ENCODE data around the gene CEP41. TPM values are rescaled to one million over a fixed set of nuclear protein-coding genes. Genes with fewer than 3 reads are reported as not detected.

CEP41 gene
- polyA plus RNA-seq, 2 of the 4 experiments (the other 2 are of a cell fraction), result 13.0 to 23.1 TPM

GRCh38 chr7:130418306-130418705 is 22.5 kb downstream of the CEP41 start:
- DNase-seq (ENCODE audit: low read depth in 1 of 2, low spot score in 1 of 2) (no peak), FAIRE-seq (no peak), ATAC-seq (no peak)
- no peak overlapping the region for H3K27ac ChIP-seq
- H3K4me1 ChIP-seq, result no peaks in the 10 kb centered on the region
- no peaks in the 10 kb centered on the region for H3K9me3 ChIP-seq
- 90% methylated on average over 7 of the region's 7 CpGs for WGBS (ENCODE audit: missing lambda C conversion rate)
- H3K4me3 ChIP-seq, result no peak overlapping the region
- no peak for TF ChIP-seq JUNB (IDR thresholded peaks at IDR 0.05)
- TF ChIP-seq, protein P1, sequence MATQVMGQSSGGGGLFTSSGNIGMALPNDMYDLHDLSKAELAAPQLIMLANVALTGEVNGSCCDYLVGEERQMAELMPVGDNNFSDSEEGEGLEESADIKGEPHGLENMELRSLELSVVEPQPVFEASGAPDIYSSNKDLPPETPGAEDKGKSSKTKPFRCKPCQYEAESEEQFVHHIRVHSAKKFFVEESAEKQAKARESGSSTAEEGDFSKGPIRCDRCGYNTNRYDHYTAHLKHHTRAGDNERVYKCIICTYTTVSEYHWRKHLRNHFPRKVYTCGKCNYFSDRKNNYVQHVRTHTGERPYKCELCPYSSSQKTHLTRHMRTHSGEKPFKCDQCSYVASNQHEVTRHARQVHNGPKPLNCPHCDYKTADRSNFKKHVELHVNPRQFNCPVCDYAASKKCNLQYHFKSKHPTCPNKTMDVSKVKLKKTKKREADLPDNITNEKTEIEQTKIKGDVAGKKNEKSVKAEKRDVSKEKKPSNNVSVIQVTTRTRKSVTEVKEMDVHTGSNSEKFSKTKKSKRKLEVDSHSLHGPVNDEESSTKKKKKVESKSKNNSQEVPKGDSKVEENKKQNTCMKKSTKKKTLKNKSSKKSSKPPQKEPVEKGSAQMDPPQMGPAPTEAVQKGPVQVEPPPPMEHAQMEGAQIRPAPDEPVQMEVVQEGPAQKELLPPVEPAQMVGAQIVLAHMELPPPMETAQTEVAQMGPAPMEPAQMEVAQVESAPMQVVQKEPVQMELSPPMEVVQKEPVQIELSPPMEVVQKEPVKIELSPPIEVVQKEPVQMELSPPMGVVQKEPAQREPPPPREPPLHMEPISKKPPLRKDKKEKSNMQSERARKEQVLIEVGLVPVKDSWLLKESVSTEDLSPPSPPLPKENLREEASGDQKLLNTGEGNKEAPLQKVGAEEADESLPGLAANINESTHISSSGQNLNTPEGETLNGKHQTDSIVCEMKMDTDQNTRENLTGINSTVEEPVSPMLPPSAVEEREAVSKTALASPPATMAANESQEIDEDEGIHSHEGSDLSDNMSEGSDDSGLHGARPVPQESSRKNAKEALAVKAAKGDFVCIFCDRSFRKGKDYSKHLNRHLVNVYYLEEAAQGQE (IDR thresholded peaks at IDR 0.05), result no peak
- no peak for TF ChIP-seq NPAS2 (CRISPR knock-in tag; IDR thresholded peaks at IDR 0.05; ENCODE audit: borderline replicate concordance)
- no peak for TF ChIP-seq ZC3H11A (IDR thresholded peaks at IDR 0.05)
- TF ChIP-seq HOXA7 (CRISPR knock-in tag; IDR thresholded peaks at IDR 0.05), result no peak
- no peak for TF ChIP-seq HOXB5 (CRISPR knock-in tag; IDR thresholded peaks at IDR 0.05)
- no peak for TF ChIP-seq CHD2 (IDR thresholded peaks at IDR 0.05; ENCODE audit: low read length, partially characterized antibody)
- TF ChIP-seq, protein P2, sequence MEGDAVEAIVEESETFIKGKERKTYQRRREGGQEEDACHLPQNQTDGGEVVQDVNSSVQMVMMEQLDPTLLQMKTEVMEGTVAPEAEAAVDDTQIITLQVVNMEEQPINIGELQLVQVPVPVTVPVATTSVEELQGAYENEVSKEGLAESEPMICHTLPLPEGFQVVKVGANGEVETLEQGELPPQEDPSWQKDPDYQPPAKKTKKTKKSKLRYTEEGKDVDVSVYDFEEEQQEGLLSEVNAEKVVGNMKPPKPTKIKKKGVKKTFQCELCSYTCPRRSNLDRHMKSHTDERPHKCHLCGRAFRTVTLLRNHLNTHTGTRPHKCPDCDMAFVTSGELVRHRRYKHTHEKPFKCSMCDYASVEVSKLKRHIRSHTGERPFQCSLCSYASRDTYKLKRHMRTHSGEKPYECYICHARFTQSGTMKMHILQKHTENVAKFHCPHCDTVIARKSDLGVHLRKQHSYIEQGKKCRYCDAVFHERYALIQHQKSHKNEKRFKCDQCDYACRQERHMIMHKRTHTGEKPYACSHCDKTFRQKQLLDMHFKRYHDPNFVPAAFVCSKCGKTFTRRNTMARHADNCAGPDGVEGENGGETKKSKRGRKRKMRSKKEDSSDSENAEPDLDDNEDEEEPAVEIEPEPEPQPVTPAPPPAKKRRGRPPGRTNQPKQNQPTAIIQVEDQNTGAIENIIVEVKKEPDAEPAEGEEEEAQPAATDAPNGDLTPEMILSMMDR (IDR thresholded peaks at IDR 0.05), result no peak
- no peak for TF ChIP-seq MAZ (IDR thresholded peaks at IDR 0.05; ENCODE audit: borderline replicate concordance, low read depth, low read length)
- no peak for TF ChIP-seq ZFP36 (IDR thresholded peaks at IDR 0.05; ENCODE audit: borderline replicate concordance, partially characterized antibody)
- TF ChIP-seq CBX2 (IDR thresholded peaks at IDR 0.05; ENCODE audit: borderline replicate concordance, low read depth), result no peak
- no peak for TF ChIP-seq HES2 (IDR thresholded peaks at IDR 0.05)
- TF ChIP-seq BHLHE40 (IDR thresholded peaks at IDR 0.05; ENCODE audit: low read depth, low read length), result no peak
- TF ChIP-seq, protein P3, sequence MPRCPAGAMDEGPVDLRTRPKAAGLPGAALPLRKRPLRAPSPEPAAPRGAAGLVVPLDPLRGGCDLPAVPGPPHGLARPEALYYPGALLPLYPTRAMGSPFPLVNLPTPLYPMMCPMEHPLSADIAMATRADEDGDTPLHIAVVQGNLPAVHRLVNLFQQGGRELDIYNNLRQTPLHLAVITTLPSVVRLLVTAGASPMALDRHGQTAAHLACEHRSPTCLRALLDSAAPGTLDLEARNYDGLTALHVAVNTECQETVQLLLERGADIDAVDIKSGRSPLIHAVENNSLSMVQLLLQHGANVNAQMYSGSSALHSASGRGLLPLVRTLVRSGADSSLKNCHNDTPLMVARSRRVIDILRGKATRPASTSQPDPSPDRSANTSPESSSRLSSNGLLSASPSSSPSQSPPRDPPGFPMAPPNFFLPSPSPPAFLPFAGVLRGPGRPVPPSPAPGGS (IDR thresholded peaks at IDR 0.05), result no peak
- TF ChIP-seq RNF2 (IDR thresholded peaks at IDR 0.05; ENCODE audit: borderline replicate concordance, low read depth), result no peak
- TF ChIP-seq FOSL2 (IDR thresholded peaks at IDR 0.05), result no peak
- no peak for TF ChIP-seq FOSL2 (CRISPR knock-in tag; IDR thresholded peaks at IDR 0.05)
- no peak for TF ChIP-seq CHD4 (IDR thresholded peaks at IDR 0.05; ENCODE audit: borderline replicate concordance)
- no peak for TF ChIP-seq HMGXB4 (CRISPR knock-in tag; IDR thresholded peaks at IDR 0.05; ENCODE audit: borderline replicate concordance)
- CTCF ChIA-PET, result no interaction called here
- H3K4me2 ChIP-seq, result no peak overlapping the region
- POLR2A ChIA-PET, result no interaction called here
